Measurements from ENCODE around the gene VGLL4.

DNA sequence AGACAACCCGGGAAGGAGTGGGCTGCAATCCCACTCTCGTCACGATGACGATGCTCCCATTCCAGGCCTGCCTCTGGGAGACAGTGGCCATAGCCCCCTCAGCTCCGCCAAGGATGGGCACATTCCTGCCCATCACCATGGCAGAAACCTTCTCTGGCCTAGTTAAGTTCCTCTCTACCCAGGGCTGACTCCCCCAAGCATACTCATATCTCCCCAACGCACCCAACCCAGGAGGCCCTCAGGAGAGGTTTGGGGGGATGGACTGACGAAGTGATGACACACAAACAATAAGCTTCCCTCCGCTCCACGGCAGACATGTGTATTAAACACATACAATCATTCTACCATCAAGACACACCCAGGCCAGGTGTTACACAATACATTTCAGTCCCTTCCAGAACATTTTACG is 60.1 kb downstream of the VGLL4 start:
- TF ChIP-seq POLR2A (IDR thresholded peaks at IDR 0.05; ENCODE audit: low read length) = no peak
- no peak for TF ChIP-seq GATA1 (IDR thresholded peaks at IDR 0.05; ENCODE audit: low read depth, low read length)

Measured in erythroblast (primary cell).